Liver (tissue), 3 donors: ENCODE measurements around the gene CBFB.

Experiments
- FOXA1 ChIP-seq: IDR thresholded peaks from 2 replicates; pipeline ENCODE4 v1.6.1; 2016; ENCODE audit warnings: antibody characterized with exemption
- GABPA ChIP-seq, 2 donors: IDR thresholded peaks in 1 of 2; conservative IDR thresholded peaks in 1 of 2; 2 replicates each; pipeline ENCODE4 v1.6.1; 2016; ENCODE audit warnings: antibody characterized with exemption in 2 of 2, mild to moderate bottlenecking in 1 of 2, moderate library complexity in 1 of 2
- HNF4A ChIP-seq, 2 donors: conservative IDR thresholded peaks; 2 replicates each; pipeline ENCODE4 v1.6.1; 2016; ENCODE audit warnings: antibody characterized with exemption in 2 of 2, mild to moderate bottlenecking in 2 of 2
- HNF4G ChIP-seq: IDR thresholded peaks from 2 replicates; pipeline ENCODE4 v1.6.1; 2016; ENCODE audit warnings: antibody characterized with exemption
- RAD21 ChIP-seq, 2 donors: IDR thresholded peaks; 2 replicates each; pipeline ENCODE4 v1.6.1; 2016; ENCODE audit warnings: antibody characterized with exemption in 2 of 2, mild to moderate bottlenecking in 2 of 2
- SP1 ChIP-seq: IDR thresholded peaks from 2 replicates; pipeline ENCODE4 v1.6.1; 2018; ENCODE audit warnings: antibody characterized with exemption, mild to moderate bottlenecking
- TAF1 ChIP-seq: conservative IDR thresholded peaks from 2 replicates; pipeline ENCODE4 v1.6.1; 2016; ENCODE audit warnings: antibody characterized with exemption, mild to moderate bottlenecking
- YY1 ChIP-seq: IDR thresholded peaks from 2 replicates; pipeline ENCODE4 v1.6.1; 2016; ENCODE audit warnings: antibody characterized with exemption, mild to moderate bottlenecking
- TF ChIP-seq, protein P1 (sequence below): IDR thresholded peaks from 2 replicates; pipeline ENCODE4 v1.6.1; 2016; ENCODE audit warnings: antibody characterized with exemption
- TF ChIP-seq, protein P2 (sequence below): fragments of 150-350 bp; IDR thresholded peaks from 2 replicates; pipeline ENCODE4 v1.5.1; 2017; ENCODE audit warnings: improper control_type of control experiment, low read depth, low read length; ENCODE audit not compliant: missing input control
- TF ChIP-seq, protein P3 (sequence below): IDR thresholded peaks from 2 replicates; pipeline ENCODE4 v1.6.1; 2016; ENCODE audit warnings: antibody characterized with exemption
- TF ChIP-seq, protein P4 (sequence below): IDR thresholded peaks from 2 replicates; pipeline ENCODE4 v1.6.1; 2016; ENCODE audit warnings: antibody characterized with exemption, mild to moderate bottlenecking
- TF ChIP-seq, protein P5 (sequence below): IDR thresholded peaks from 2 replicates; pipeline ENCODE4 v1.6.1; 2016; ENCODE audit warnings: antibody characterized with exemption
- donor health status: healthy.
- donor health status: healthy.

- TF ChIP-seq, protein P1, sequence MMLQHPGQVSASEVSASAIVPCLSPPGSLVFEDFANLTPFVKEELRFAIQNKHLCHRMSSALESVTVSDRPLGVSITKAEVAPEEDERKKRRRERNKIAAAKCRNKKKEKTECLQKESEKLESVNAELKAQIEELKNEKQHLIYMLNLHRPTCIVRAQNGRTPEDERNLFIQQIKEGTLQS = no peak
- TF ChIP-seq, protein P2, sequence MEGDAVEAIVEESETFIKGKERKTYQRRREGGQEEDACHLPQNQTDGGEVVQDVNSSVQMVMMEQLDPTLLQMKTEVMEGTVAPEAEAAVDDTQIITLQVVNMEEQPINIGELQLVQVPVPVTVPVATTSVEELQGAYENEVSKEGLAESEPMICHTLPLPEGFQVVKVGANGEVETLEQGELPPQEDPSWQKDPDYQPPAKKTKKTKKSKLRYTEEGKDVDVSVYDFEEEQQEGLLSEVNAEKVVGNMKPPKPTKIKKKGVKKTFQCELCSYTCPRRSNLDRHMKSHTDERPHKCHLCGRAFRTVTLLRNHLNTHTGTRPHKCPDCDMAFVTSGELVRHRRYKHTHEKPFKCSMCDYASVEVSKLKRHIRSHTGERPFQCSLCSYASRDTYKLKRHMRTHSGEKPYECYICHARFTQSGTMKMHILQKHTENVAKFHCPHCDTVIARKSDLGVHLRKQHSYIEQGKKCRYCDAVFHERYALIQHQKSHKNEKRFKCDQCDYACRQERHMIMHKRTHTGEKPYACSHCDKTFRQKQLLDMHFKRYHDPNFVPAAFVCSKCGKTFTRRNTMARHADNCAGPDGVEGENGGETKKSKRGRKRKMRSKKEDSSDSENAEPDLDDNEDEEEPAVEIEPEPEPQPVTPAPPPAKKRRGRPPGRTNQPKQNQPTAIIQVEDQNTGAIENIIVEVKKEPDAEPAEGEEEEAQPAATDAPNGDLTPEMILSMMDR = no peak
- no peak for TF ChIP-seq GABPA (IDR thresholded peaks at IDR 0.05 in 1 of 2, conservative IDR thresholded peaks at IDR 0.05 in 1 of 2)
- no peak for TF ChIP-seq FOXA1
- TF ChIP-seq, protein P3, sequence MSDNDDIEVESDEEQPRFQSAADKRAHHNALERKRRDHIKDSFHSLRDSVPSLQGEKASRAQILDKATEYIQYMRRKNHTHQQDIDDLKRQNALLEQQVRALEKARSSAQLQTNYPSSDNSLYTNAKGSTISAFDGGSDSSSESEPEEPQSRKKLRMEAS = no peak
- TF ChIP-seq RAD21 (IDR thresholded peaks at IDR 0.05) = no peak
- TF ChIP-seq SP1 = no peak
- TF ChIP-seq, protein P4, sequence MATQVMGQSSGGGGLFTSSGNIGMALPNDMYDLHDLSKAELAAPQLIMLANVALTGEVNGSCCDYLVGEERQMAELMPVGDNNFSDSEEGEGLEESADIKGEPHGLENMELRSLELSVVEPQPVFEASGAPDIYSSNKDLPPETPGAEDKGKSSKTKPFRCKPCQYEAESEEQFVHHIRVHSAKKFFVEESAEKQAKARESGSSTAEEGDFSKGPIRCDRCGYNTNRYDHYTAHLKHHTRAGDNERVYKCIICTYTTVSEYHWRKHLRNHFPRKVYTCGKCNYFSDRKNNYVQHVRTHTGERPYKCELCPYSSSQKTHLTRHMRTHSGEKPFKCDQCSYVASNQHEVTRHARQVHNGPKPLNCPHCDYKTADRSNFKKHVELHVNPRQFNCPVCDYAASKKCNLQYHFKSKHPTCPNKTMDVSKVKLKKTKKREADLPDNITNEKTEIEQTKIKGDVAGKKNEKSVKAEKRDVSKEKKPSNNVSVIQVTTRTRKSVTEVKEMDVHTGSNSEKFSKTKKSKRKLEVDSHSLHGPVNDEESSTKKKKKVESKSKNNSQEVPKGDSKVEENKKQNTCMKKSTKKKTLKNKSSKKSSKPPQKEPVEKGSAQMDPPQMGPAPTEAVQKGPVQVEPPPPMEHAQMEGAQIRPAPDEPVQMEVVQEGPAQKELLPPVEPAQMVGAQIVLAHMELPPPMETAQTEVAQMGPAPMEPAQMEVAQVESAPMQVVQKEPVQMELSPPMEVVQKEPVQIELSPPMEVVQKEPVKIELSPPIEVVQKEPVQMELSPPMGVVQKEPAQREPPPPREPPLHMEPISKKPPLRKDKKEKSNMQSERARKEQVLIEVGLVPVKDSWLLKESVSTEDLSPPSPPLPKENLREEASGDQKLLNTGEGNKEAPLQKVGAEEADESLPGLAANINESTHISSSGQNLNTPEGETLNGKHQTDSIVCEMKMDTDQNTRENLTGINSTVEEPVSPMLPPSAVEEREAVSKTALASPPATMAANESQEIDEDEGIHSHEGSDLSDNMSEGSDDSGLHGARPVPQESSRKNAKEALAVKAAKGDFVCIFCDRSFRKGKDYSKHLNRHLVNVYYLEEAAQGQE = no peak
- TF ChIP-seq, protein P5, sequence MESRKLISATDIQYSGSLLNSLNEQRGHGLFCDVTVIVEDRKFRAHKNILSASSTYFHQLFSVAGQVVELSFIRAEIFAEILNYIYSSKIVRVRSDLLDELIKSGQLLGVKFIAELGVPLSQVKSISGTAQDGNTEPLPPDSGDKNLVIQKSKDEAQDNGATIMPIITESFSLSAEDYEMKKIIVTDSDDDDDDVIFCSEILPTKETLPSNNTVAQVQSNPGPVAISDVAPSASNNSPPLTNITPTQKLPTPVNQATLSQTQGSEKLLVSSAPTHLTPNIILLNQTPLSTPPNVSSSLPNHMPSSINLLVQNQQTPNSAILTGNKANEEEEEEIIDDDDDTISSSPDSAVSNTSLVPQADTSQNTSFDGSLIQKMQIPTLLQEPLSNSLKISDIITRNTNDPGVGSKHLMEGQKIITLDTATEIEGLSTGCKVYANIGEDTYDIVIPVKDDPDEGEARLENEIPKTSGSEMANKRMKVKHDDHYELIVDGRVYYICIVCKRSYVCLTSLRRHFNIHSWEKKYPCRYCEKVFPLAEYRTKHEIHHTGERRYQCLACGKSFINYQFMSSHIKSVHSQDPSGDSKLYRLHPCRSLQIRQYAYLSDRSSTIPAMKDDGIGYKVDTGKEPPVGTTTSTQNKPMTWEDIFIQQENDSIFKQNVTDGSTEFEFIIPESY = no peak
- TF ChIP-seq HNF4A (conservative IDR thresholded peaks at IDR 0.05) = no peak
- TF ChIP-seq HNF4G = no peak
- TF ChIP-seq TAF1 = no peak
- no peak for TF ChIP-seq YY1
Measured at GRCh38 chr16:67021321-67021720, 7.6 kb upstream of the CBFB start.
